Kidney (tissue), 14 donors: ENCODE data around the gene UQCC2. TPM values are rescaled to one million over a fixed set of nuclear protein-coding genes. Genes with fewer than 3 reads are reported as not detected.

Experiments used
- DNase-seq, 5 donors: peaks; one replicate each; pipeline ENCODE4 v3.0.0-alpha.2; 2013 to 2020
- FAIRE-seq: peaks from 2 replicates; lab custom pipeline; 2012; peaks lifted over from hg19 to GRCh38; lab: Jason Lieb, UNC
- H3K27ac ChIP-seq, 2 donors: one replicate each; pipeline ENCODE4 v1.7.0; 2013; ENCODE audit warnings: low read depth in 2 of 2, low read length in 2 of 2, inconsistent platforms in 1 of 2
- H3K27me3 ChIP-seq: one replicate; pipeline ENCODE4 v1.7.1; 2013; ENCODE audit warnings: low read length, inconsistent platforms; ENCODE audit not compliant: control insufficient read depth, insufficient read depth
- H3K36me3 ChIP-seq, 3 donors: one replicate each; pipeline versions ENCODE4 v1.7.0 to v1.7.1; 2013; ENCODE audit warnings: low read length in 3 of 3, control low read depth in 1 of 3, inconsistent platforms in 1 of 3; ENCODE audit not compliant: insufficient read depth in 3 of 3, control insufficient read depth in 2 of 3
- H3K4me1 ChIP-seq, 3 donors: one replicate each; pipeline versions ENCODE4 v1.7.0 to v1.7.1; 2013; ENCODE audit warnings: low read length in 3 of 3, inconsistent platforms in 1 of 3, low read depth in 1 of 3; ENCODE audit not compliant: control insufficient read depth in 2 of 3, insufficient read depth in 2 of 3
- H3K4me3 ChIP-seq, 3 donors: one replicate each; pipeline versions ENCODE4 v1.7.0 to v1.8.1; 2013; ENCODE audit warnings: low read length in 3 of 3, control low read depth in 1 of 3, inconsistent platforms in 1 of 3
- H3K9ac ChIP-seq, 3 donors: one replicate each; pipeline versions ENCODE4 v1.7.0 to v1.7.1; 2013; ENCODE audit warnings: low read length in 3 of 3, control low read depth in 1 of 3, inconsistent platforms in 1 of 3
- H3K9me3 ChIP-seq, 3 donors: one replicate each; pipeline versions ENCODE4 v1.7.0 to v1.7.1; 2013; ENCODE audit warnings: low read length in 3 of 3, control low read depth in 1 of 3, inconsistent platforms in 1 of 3; ENCODE audit not compliant: control insufficient read depth in 2 of 3, insufficient read depth in 1 of 3
- intact Hi-C: fragments of 100-400 bp; cut with DNase I; formaldehyde crosslinking; loops from one replicate; pipeline ENCODE4 v1.11.1; 2022
- polyA plus RNA-seq: library from polyadenylated mRNA; stranded (reverse); fragments of 350-450 nt; fragmentation: Illumina TruSeq; extraction: RNeasy Lipid Tissue Mini Kit (QIAGEN cat#74804); gene quantifications from one replicate; pipeline ENCODE4 v1.2.3, GENCODE V29; 2014; ENCODE audit warnings: low read depth, low replicate concordance; ENCODE audit not compliant: insufficient read depth
- total RNA-seq: library from RNA; stranded (reverse); fragmentation: NEBNext Ultra II Directional; extraction: Animal tissue kit (Norgen Biotek cat#: 25700); gene quantifications from one replicate; pipeline ENCODE4 v1.2.1, GENCODE V29; 2021
- TF ChIP-seq, protein P1 (sequence below): IDR thresholded peaks from 3 replicates; pipeline ENCODE4 v1.5.1; 2012; ENCODE audit warnings: mild to moderate bottlenecking, moderate library complexity, borderline replicate concordance; ENCODE audit not compliant: insufficient read depth; ENCODE audit errors: extremely low read depth
- donor health status: control.
- donor health status: control.
- donor health status: control.
- donor health status: control.
- donor health status: control.
- donor health status: DM: yes; HTN: yes; CAD: no.
- donor health status: Normal renal cell carcinoma (clear cell type).

UQCC2 gene
- total and polyA plus RNA-seq, 2 donors from 2014 or later, result 39.6 to 189 TPM

DNA sequence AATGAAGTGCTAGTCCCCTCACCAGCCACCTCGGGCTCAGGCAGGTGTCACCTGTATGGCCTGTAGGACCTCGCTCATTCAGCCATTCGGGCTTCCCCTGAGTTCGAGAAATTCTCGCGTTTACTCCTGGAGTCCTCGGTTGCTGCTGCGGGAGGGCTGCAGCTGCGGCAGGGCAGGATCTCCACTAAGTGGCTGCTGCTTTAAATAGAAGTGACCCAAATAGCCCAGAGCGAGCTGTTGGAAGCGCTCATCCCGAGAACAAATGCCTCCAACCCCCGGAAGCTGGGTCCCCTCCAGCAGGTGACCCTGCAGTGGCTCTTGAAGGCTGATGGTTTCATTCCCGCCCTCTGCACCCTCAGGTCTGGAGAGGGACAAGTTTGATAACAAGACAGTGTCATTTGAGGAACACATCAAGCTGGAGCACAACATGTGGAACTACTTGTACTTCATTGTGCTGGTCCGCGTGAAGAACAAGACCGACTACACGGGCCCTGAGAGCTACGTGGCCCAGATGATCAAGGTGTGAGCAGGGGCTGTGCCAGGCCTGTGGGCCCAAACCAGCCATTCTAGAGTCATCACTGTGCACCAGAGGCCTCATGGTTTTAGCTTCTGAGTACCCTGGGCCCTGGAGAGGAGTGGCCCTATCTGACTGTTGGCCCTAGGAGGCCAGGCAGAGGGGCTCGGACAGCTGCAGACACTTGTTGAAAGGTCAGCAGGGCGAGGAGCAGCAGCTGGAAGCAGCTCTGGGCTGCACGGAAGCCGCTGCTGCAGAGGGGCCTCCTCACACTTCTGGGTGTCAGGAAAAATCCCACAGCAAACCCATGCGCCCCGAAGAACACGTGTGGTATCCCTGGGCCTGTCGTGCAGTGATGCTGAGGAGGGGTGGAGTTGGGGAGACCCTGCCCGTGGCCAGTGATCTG, 18.1 kb downstream of the UQCC2 start:
- no peak overlapping the region for H3K4me3 ChIP-seq
- no peaks in the 10 kb centered on the region for H3K27me3 ChIP-seq
- H3K9me3 ChIP-seq, result no peaks in the 10 kb centered on the region
- FAIRE-seq (no peak), DNase-seq (peak in 3 of 5 donors; percentile 24 to 71 (median 38))
- H3K27ac ChIP-seq, result no peak overlapping the region
- peaks cover 0 to 12% (median 9%) of the 10 kb centered on the region in 3 donors for H3K36me3 ChIP-seq
- intact Hi-C loops, result loop anchor here (10.0 kb wide), 1 partner anchor 109 kb away; the partner anchor contains the start of gene BAK1
- H3K9ac ChIP-seq, result no peak overlapping the region
- TF ChIP-seq, protein P1, sequence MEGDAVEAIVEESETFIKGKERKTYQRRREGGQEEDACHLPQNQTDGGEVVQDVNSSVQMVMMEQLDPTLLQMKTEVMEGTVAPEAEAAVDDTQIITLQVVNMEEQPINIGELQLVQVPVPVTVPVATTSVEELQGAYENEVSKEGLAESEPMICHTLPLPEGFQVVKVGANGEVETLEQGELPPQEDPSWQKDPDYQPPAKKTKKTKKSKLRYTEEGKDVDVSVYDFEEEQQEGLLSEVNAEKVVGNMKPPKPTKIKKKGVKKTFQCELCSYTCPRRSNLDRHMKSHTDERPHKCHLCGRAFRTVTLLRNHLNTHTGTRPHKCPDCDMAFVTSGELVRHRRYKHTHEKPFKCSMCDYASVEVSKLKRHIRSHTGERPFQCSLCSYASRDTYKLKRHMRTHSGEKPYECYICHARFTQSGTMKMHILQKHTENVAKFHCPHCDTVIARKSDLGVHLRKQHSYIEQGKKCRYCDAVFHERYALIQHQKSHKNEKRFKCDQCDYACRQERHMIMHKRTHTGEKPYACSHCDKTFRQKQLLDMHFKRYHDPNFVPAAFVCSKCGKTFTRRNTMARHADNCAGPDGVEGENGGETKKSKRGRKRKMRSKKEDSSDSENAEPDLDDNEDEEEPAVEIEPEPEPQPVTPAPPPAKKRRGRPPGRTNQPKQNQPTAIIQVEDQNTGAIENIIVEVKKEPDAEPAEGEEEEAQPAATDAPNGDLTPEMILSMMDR, result no peak
- H3K4me1 ChIP-seq, result peaks cover 0 to 17% (median 6%) of the 10 kb centered on the region in 3 donors

DNA sequence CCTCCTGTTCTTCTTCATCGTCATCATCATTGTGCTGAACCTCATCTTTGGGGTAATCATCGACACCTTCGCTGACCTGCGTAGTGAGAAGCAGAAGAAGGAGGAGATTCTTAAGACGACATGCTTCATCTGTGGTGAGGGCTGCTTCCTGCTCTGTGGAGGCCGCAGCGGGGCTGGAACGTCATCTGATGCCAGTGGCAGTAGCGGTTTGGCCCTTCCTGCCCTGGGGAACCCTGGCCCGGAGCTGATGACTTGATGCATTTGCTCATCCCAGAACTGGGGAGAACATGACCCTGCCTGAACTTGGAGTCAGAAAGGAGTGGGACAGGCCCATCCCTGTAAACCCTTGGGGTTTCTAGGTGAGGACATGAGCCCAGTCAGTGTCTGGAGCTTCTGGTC, 18.7 kb downstream of the UQCC2 start:
- H3K36me3 ChIP-seq, result peaks cover 0 to 9% (median 6%) of the 10 kb centered on the region in 3 donors
- H3K27me3 ChIP-seq, result no peaks in the 10 kb centered on the region
- H3K4me1 ChIP-seq, result peaks cover 0 to 14% (median 6%) of the 10 kb centered on the region in 3 donors
- H3K9me3 ChIP-seq, result no peaks in the 10 kb centered on the region
- intact Hi-C loops, result loop anchor here (10.0 kb wide), 1 partner anchor 108 kb away; the partner anchor contains the start of gene BAK1
- no peak overlapping the region for H3K4me3 ChIP-seq
- DNase-seq, result peak in 1 of 5 donors; percentile 86
- no peak overlapping the region for H3K27ac ChIP-seq
- no peak for FAIRE-seq
- TF ChIP-seq, protein P1, result no peak
- no peak overlapping the region for H3K9ac ChIP-seq

DNA sequence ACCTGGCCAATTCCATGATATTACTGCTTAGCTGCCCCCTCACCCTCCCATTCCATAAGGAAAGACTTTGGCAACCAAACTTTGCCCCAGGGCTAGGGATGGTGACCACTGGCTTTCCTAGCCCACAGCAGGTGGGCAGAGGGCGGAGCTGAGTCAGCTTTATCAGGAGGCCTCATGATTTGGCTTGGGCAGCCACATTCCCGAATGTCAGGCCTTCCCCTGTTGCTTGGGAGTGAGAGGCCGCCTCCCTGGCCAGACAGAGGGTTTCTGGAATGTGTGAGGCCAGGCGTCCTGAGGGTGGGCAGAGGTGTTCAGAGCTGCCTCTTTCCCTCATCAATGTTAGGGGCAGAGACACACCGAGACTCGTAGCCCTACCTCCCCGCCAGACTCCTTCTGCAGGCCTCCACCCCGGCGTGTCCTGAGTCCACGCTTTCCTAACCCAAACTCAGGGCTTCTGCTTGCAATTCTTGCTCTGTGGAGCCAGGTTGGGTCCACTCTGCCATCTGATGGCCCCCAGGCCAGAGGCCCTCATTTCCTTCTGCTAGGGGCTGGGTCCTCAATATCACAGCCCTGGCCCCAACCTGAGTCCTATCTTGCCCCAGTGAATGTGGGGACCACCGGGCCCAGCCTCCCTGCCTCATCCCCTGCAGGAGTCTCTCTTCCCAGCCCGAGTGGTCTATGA, 19.3 kb downstream of the UQCC2 start:
- DNase-seq, result peak in 1 of 5 donors; percentile 72
- FAIRE-seq, result no peak
- no peaks in the 10 kb centered on the region for H3K27me3 ChIP-seq
- no peak overlapping the region for H3K9ac ChIP-seq
- peaks cover 0 to 7% (median 5%) of the 10 kb centered on the region in 3 donors for H3K36me3 ChIP-seq
- no peak overlapping the region for H3K27ac ChIP-seq
- intact Hi-C loops, result loop anchor here (10.0 kb wide), 1 partner anchor 107 kb away; the partner anchor contains the start of gene BAK1
- H3K9me3 ChIP-seq, result no peaks in the 10 kb centered on the region
- TF ChIP-seq, protein P1, result no peak
- no peak overlapping the region for H3K4me3 ChIP-seq
- H3K4me1 ChIP-seq, result peaks cover 0 to 14% (median 6%) of the 10 kb centered on the region in 3 donors
